Activated naive CD4-positive, alpha-beta T cell (primary cell): ENCODE data around the gene EIF3J.
"Not testable (repeated sequence)": the region's sequence is repeated elsewhere in the genome, so short reads cannot be mapped to it uniquely, and the experiment has no call there.

Experiments used
- DNase-seq, 4 experiments: peaks; one replicate each; lab custom pipeline; 2025; lab: John Stamatoyannopoulos, UW

EIF3J gene, protein sequence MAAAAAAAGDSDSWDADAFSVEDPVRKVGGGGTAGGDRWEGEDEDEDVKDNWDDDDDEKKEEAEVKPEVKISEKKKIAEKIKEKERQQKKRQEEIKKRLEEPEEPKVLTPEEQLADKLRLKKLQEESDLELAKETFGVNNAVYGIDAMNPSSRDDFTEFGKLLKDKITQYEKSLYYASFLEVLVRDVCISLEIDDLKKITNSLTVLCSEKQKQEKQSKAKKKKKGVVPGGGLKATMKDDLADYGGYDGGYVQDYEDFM

GRCh38 chr15:44536962-44537734, at the start of gene EIF3J:
EIF3J (plus strand) TSS chr15:44537147; CDS start chr15:44537195, 48 bp downstream.
- peak; percentile 79 to 91 (median 84) for DNase-seq

- no peak for DNase-seq
Measured at GRCh38 chr15:44489464-44489863, 47.5 kb upstream of the EIF3J start.

DNA sequence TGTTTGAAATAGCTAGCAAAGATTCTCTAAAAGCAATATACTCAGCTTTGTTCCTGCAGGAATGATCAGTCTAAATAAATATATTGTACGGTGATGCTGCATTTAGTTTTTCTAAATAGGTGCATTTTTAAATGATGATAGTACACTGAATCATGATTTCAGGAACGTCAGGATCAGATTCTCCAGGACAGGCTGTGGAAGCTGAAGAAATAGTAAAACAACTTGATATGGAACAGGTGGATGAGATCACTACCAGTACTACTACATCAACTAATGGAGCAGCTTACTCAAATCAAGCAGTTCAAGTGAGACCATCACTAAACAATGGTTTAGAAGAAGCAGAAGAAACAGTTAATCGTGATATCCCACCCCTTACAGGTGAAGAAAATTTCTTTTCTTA, 46.3 kb upstream of the EIF3J start:
- no peak for DNase-seq

- DNase-seq: no peak
Measured at GRCh38 chr15:44492040-44492439, 44.9 kb upstream of the EIF3J start.

DNA sequence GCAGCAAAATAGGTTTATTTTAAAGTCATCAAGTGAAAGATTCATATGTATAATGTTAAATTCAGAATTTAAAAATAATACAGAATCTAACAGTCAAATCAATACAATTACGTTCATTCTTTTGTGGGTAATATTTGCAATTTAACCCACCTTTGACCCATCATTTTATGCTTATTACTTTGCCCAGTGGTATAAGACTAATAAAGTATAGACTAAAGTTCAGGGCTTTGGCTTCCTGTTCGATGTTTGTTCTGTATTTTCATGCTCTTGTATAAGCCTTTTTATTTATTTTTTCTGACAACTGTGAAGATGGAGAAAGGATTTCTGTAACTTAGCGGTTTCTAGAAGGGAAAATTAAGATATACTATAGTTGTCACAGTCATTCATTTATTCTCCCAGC, 44.3 kb upstream of the EIF3J start:
- no peak for DNase-seq

- DNase-seq: no peak
Measured at GRCh38 chr15:44495562-44495961, 41.4 kb upstream of the EIF3J start.

- DNase-seq: no peak
Measured at GRCh38 chr15:44500555-44500954, 36.4 kb upstream of the EIF3J start.

GRCh38 chr15:44501768-44502366, 35.1 kb upstream of the EIF3J start:
- DNase-seq: no peak

- DNase-seq: no peak
Measured at GRCh38 chr15:44516436-44516835, 20.5 kb upstream of the EIF3J start.

- no peak for DNase-seq
Measured at GRCh38 chr15:44519537-44519936, 17.4 kb upstream of the EIF3J start.

DNA sequence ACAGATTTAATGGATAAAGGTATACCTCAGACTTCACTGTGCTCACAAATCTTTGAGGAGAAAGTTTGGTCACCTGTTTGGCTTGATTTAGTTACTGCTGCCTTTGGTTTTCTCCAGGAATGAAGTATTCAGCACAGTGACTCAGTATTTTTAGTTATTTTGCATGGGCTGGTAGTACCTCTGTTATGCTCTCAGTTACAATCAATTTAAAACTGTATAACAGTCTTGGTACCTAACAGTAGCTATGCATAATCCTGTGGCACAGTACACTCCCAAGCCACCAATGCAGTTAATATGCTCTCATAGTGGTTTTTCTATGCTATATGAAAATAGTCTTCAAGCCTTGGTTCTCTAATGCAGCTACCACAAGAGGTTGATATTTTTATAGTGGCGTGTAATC, 11.9 kb upstream of the EIF3J start:
- DNase-seq: no peak

GRCh38 chr15:44527241-44527640, 9.7 kb upstream of the EIF3J start:
- no peak for DNase-seq

GRCh38 chr15:44529864-44530604, 6.9 kb upstream of the EIF3J start:
- DNase-seq: no peak

DNA sequence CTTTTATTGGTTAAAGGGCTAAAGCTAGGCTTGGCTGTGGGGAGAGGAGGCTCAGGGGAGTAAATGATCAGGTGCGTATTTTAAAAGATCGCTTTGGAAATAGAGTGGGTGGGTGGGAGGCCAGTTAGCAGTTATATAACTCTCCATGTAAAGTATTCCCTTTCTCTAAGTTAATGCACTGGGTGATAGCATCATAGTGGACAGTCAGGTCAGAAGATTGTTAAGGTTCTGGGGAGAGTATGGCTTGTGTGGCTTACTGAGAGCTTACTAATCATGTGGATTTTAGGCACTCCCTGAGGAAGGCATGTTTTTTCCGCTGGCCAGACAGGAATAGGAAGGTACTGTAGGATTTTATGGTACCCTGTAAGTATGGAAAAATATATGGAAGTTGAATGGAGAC, 6.3 kb upstream of the EIF3J start:
- no peak for DNase-seq

- not testable (repeated sequence) for DNase-seq
Measured at GRCh38 chr15:44532275-44532674, 4.7 kb upstream of the EIF3J start.

- DNase-seq: no peak
Measured at GRCh38 chr15:44532689-44533088, 4.3 kb upstream of the EIF3J start.

- no peak for DNase-seq
Measured at GRCh38 chr15:44535092-44535491, 1.9 kb upstream of the EIF3J start.

- DNase-seq: peak in 2 of 4 experiments; percentile 3 to 21
Measured at GRCh38 chr15:44535523-44536301, 1.2 kb upstream of the EIF3J start.

GRCh38 chr15:44536302-44536961, 515 bp upstream of the EIF3J start:
- peak in 2 of 4 experiments; percentile 64 to 76 for DNase-seq

DNA sequence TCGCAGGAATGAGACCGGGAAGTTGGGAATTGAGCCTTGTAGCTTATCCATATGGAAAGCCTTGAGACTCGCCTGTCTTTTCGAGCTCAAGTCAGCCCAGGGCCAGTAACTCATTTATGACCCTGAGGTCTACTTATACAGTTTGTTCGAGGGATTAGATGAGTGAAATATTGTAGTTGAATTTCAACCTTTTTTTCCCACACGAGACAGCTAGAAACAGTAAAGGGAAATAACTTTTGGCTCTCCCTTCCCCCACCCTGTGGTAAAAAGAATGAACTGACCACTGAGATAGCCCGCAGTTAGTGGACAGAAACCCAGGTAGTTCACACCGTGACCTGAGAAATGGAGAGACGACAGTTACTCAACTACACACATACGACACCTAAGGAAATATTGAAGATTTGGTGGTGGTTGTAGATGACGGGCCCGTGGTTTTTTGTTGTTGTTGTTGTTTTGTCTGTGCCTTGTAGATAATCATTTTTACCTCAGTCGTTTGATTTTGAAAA, 841 bp downstream of the EIF3J start:
- DNase-seq: no peak
